WTC11 (cell line): ENCODE results near the gene IGLL1. TPM values are rescaled to one million over a fixed set of nuclear protein-coding genes. Genes with fewer than 3 reads are reported as not detected.

ENCODE experiments used
- ATAC-seq: fragments of 200-7000 bp; cut with Tn5 transposase; 2 replicates; pipeline ENCODE4 v1.10.0; 2021; ENCODE audit warnings: mild to moderate bottlenecking, moderate library complexity
- CTCF ChIA-PET: fragments of 300-600 bp; sonication (Branson Sonifier 250); formaldehyde crosslinking; loops from one replicate; lab custom pipeline; 2021; ENCODE audit warnings: antibody characterized with exemption; lab: Charles Lee
- POLR2A ChIA-PET: fragments of 350-600 bp; sonication (Branson Sonifier 250); formaldehyde crosslinking; loops from one replicate; lab custom pipeline; 2021; ENCODE audit warnings: antibody characterized with exemption; lab: Charles Lee
- DNase-seq: peaks from one replicate; pipeline ENCODE4 v3.0.0; 2021; ENCODE audit warnings: low spot score
- H3K27ac Mint-ChIP-seq: 2 replicates; pipeline ENCODE4 v1.8.0; 2021; ENCODE audit warnings: mixed read lengths
- H3K27me3 Mint-ChIP-seq: 2 replicates; pipeline ENCODE4 v1.8.0; 2021; ENCODE audit warnings: low read depth, mild to moderate bottlenecking, moderate library complexity, mixed read lengths
- H3K36me3 Mint-ChIP-seq: 2 replicates; pipeline ENCODE4 v1.8.0; 2021; ENCODE audit warnings: mixed read lengths
- H3K4me1 Mint-ChIP-seq: 2 replicates; pipeline ENCODE4 v1.8.0; 2022; ENCODE audit warnings: mixed read lengths
- H3K4me3 Mint-ChIP-seq: 2 replicates; pipeline ENCODE4 v1.8.0; 2021; ENCODE audit warnings: mild to moderate bottlenecking, moderate library complexity, mixed read lengths
- H3K9me3 Mint-ChIP-seq: 2 replicates; pipeline ENCODE4 v1.8.0; 2021; ENCODE audit warnings: mixed read lengths
- CBFB ChIP-seq: sonication (generic); formaldehyde crosslinking; IDR thresholded peaks from 2 replicates; pipeline ENCODE4 v1.8.1; 2022; ENCODE audit warnings: mild to moderate bottlenecking, low read depth, missing genetic modification reagents
- ETV6 ChIP-seq: sonication (generic); formaldehyde crosslinking; IDR thresholded peaks from 2 replicates; pipeline ENCODE4 v1.8.1; 2022; ENCODE audit warnings: mild to moderate bottlenecking, missing genetic modification reagents
- FOXK1 ChIP-seq: sonication (generic); formaldehyde crosslinking; IDR thresholded peaks from 2 replicates; pipeline ENCODE4 v1.8.0; 2022; ENCODE audit warnings: mild to moderate bottlenecking, moderate library complexity, missing genetic modification reagents
- GTF2I ChIP-seq: fragments of 250-450 bp; sonication (Bioruptor Pico); conservative IDR thresholded peaks from 2 replicates; pipeline ENCODE4 v1.4.0; 2021; ENCODE audit warnings: mild to moderate bottlenecking
- JUN ChIP-seq: sonication (generic); formaldehyde crosslinking; IDR thresholded peaks from 2 replicates; pipeline ENCODE4 v1.8.0; 2023; ENCODE audit warnings: mild to moderate bottlenecking, missing genetic modification reagents
- MXD4 ChIP-seq: fragments of 250-450 bp; sonication (Bioruptor Pico); IDR thresholded peaks from 2 replicates; pipeline ENCODE4 v1.8.0; 2021; ENCODE audit warnings: mild to moderate bottlenecking, moderate library complexity, borderline replicate concordance
- NFYB ChIP-seq: sonication (generic); formaldehyde crosslinking; conservative IDR thresholded peaks from 2 replicates; pipeline ENCODE4 v1.8.0; 2022; ENCODE audit warnings: low read depth, missing genetic modification reagents
- NR3C1 ChIP-seq: sonication (generic); formaldehyde crosslinking; conservative IDR thresholded peaks from 2 replicates; pipeline ENCODE4 v1.8.1; 2023; ENCODE audit warnings: low read depth, mild to moderate bottlenecking, missing genetic modification reagents
- OVOL2 ChIP-seq: fragments of 250-450 bp; sonication (Bioruptor Pico); IDR thresholded peaks from 2 replicates; pipeline ENCODE4 v1.9.0; 2021; ENCODE audit warnings: mild to moderate bottlenecking, borderline replicate concordance
- ZNF317 ChIP-seq: sonication (generic); formaldehyde crosslinking; IDR thresholded peaks from 2 replicates; pipeline ENCODE4 v1.8.1; 2023; ENCODE audit warnings: low read depth, mild to moderate bottlenecking, moderate library complexity, missing genetic modification reagents, borderline replicate concordance
- ZNF396 ChIP-seq: fragments of 250-450 bp; sonication (Bioruptor Pico); IDR thresholded peaks from 2 replicates; pipeline ENCODE4 v1.8.0; 2021; ENCODE audit warnings: mild to moderate bottlenecking, moderate library complexity, borderline replicate concordance
- total RNA-seq: library from RNA; stranded (reverse); gene quantifications from 3 replicates; pipeline ENCODE4 v1.2.3, GENCODE V29; 2021
- TF ChIP-seq, protein P1 (sequence below): sonication (generic); formaldehyde crosslinking; IDR thresholded peaks from 2 replicates; pipeline ENCODE4 v1.8.0; 2022; ENCODE audit warnings: mild to moderate bottlenecking, missing genetic modification reagents
- TF ChIP-seq, protein P2 (sequence below): sonication (generic); formaldehyde crosslinking; IDR thresholded peaks from 2 replicates; pipeline ENCODE4 v1.8.1; 2023; ENCODE audit warnings: mild to moderate bottlenecking, moderate library complexity, missing genetic modification reagents
- TF ChIP-seq, protein P3 (sequence below): sonication (generic); formaldehyde crosslinking; IDR thresholded peaks from 2 replicates; pipeline ENCODE4 v1.8.1; 2023; ENCODE audit warnings: mild to moderate bottlenecking, missing genetic modification reagents, moderate library complexity

Gene IGLL1
- total RNA-seq, 1 experiment from 2014 or later = not detected

DNA sequence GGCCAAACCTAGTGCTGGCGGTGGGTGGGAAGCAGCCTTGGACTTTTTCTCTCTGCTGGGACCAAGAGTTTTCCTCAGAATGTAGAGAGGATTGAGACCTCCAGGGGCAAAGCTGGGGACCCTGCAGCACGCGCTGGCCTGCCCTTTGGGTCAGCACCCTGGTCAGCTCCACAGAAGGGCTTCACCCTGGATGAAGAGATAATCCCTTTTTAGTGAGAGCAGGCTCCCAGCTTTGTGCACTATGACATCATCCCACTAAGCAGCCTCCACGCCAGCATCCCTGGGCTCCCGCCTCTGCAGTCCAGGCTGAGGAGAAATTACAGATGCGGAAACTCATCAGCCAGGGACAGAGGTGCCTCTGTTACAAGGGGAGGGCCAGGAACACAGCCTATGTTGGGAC lies 28.5 kb upstream of the IGLL1 start:
- Mint-ChIP-seq H3K36me3 (no peaks in the 10 kb centered on the region), H3K4me3 (no peak overlapping the region), H3K4me1 (no peaks in the 10 kb centered on the region), H3K9me3 (no peaks in the 10 kb centered on the region), H3K27me3 (peaks cover 12% of the 10 kb centered on the region; the same call in 1 of the 2 replicates), H3K27ac (no peak overlapping the region)
- CTCF ChIA-PET = interaction anchor here (1.0 to 4.9 kb wide), 2 partner anchors 17 to 241 kb away, joined by 6 to 22 read pairs; no protein-coding TSS in a partner anchor
- TF ChIP-seq ZNF317 (CRISPR knock-in tag) (no peak), ZNF396 (no peak)
- TF ChIP-seq, protein P1, sequence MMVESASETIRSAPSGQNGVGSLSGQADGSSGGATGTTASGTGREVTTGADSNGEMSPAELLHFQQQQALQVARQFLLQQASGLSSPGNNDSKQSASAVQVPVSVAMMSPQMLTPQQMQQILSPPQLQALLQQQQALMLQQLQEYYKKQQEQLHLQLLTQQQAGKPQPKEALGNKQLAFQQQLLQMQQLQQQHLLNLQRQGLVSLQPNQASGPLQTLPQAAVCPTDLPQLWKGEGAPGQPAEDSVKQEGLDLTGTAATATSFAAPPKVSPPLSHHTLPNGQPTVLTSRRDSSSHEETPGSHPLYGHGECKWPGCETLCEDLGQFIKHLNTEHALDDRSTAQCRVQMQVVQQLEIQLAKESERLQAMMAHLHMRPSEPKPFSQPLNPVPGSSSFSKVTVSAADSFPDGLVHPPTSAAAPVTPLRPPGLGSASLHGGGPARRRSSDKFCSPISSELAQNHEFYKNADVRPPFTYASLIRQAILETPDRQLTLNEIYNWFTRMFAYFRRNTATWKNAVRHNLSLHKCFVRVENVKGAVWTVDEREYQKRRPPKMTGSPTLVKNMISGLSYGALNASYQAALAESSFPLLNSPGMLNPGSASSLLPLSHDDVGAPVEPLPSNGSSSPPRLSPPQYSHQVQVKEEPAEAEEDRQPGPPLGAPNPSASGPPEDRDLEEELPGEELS (CRISPR knock-in tag) = peak; percentile 31; the same call in 1 of the 2 replicates
- POLR2A ChIA-PET = no interaction called here
- DNase-seq (peak; percentile 69), ATAC-seq (peak; percentile 79)

DNA sequence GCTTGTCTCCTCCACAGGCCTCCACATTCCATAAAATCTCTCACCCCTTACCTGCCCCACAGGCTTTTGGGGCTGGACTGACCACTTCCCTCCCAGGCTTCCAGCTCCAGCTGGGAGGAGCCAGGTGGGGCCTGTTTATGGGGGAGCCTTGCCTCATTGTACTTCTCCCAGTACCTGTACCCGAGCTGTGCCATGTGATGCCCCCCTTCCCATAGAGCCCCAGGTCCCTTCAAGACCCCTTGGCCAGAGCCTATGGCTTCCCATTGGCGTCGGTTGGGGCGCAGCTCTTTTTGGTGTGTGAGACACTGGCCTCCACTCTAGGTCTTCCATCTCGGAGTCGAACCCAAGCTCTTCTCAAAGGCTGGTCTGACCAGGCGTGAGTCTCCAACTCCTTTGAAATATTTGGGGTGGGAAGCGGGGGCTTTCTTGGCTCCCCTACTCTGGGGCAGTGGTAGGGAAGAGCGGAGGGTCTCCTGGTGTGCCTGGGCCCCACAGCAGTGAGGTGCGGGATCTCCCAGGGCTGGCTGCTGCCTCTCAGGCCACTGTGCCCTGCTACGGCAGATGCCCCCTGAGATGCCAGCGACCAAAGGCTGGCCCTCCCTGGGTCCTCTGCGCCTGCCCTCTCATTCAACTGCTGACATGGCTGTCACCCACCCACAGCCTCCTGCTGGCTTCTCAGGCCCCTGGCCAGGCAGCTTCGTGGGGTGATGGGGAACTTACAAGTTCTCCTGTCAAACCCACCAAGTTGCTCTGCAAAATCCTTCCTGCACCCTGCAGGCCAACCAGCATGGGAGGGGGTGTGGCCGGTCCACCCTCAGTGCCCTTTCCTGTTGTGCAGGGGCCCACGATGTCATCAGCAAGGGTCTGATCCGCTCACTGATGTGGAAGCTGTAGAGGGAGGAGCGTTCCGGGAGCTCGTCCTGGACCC lies 26.4 kb upstream of the IGLL1 start:
- Mint-ChIP-seq H3K4me3 (no peak overlapping the region), H3K9me3 (no peaks in the 10 kb centered on the region), H3K27ac (no peak overlapping the region), H3K27me3 (peaks cover 9% of the 10 kb centered on the region; the same call in 1 of the 2 replicates), H3K36me3 (no peaks in the 10 kb centered on the region), H3K4me1 (no peaks in the 10 kb centered on the region)
- TF ChIP-seq, protein P2, sequence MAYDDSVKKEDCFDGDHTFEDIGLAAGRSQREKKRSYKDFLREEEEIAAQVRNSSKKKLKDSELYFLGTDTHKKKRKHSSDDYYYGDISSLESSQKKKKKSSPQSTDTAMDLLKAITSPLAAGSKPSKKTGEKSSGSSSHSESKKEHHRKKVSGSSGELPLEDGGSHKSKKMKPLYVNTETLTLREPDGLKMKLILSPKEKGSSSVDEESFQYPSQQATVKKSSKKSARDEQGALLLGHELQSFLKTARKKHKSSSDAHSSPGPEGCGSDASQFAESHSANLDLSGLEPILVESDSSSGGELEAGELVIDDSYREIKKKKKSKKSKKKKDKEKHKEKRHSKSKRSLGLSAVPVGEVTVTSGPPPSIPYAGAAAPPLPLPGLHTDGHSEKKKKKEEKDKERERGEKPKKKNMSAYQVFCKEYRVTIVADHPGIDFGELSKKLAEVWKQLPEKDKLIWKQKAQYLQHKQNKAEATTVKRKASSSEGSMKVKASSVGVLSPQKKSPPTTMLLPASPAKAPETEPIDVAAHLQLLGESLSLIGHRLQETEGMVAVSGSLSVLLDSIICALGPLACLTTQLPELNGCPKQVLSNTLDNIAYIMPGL (CRISPR knock-in tag) = no peak
- TF ChIP-seq OVOL2 (CRISPR knock-in tag) = no peak
- TF ChIP-seq CBFB (CRISPR knock-in tag) = no peak
- TF ChIP-seq MXD4 (CRISPR knock-in tag) = no peak
- no peak for TF ChIP-seq JUN
- CTCF ChIA-PET = interaction anchor here (1.0 to 4.9 kb wide), 3 partner anchors 15 to 536 kb away, joined by 3 to 22 read pairs (median 4); partner anchors contain the start of genes GNAZ and SLC2A11
- DNase-seq = no peak
- POLR2A ChIA-PET = interaction anchor here (0.6 kb wide), 1 partner anchor 9 kb away, joined by 4 read pairs; no protein-coding TSS in a partner anchor
- ATAC-seq = no peak

DNA sequence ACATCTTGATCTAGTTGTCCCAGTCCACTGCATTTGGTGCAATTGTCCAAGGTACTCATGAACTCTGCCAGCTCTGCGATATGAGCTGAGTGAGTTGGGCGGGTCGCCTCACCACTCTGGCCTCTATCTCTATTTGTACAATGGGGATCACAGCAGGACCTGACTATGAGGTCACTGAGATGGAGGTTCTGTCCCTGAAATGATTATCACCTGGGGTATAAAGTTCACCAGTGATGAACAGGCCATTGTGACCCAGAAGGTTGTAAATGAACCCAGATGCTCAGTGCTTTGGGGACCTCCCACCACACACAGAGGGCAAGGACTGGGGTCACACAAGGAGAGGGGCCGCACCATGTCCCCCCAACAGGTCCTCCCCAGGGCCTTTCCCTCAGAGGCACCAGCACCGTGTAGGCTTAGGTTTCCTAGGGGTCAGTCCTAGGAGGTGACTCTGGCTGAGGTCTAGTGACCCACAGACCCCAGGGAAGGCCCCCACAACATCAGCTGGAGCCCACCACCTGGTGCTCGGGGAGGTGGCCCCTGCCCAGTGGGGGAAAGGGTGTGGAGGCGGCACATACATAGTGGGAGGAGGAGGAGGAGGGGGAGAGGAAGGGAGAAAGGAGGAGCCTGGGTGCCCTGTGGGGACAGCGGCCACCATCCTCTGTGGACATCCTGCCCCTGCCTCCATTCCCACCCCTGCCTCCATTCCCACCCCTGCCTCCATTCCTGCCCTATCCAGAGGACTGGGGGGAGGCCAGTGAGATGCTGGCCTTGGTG lies 25.0 kb upstream of the IGLL1 start:
- no peaks in the 10 kb centered on the region for H3K4me1 Mint-ChIP-seq
- H3K36me3 Mint-ChIP-seq = no peaks in the 10 kb centered on the region
- H3K9me3 Mint-ChIP-seq = no peaks in the 10 kb centered on the region
- peaks cover 7% of the 10 kb centered on the region; the same call in 1 of the 2 replicates for H3K27me3 Mint-ChIP-seq
- TF ChIP-seq, protein P3, sequence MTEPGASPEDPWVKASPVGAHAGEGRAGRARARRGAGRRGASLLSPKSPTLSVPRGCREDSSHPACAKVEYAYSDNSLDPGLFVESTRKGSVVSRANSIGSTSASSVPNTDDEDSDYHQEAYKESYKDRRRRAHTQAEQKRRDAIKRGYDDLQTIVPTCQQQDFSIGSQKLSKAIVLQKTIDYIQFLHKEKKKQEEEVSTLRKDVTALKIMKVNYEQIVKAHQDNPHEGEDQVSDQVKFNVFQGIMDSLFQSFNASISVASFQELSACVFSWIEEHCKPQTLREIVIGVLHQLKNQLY (CRISPR knock-in tag) = no peak
- no peak for TF ChIP-seq NFYB
- no peak for TF ChIP-seq NR3C1
- TF ChIP-seq GTF2I (CRISPR knock-in tag) = no peak
- TF ChIP-seq ETV6 (CRISPR knock-in tag) = no peak
- TF ChIP-seq FOXK1 (CRISPR knock-in tag) = no peak
- H3K4me3 Mint-ChIP-seq = no peak overlapping the region
- POLR2A ChIA-PET = no interaction called here
- no peak overlapping the region for H3K27ac Mint-ChIP-seq
- ATAC-seq (no peak), DNase-seq (no peak)
- CTCF ChIA-PET = interaction anchor here (0.6 to 4.9 kb wide), 4 partner anchors 14 to 805 kb away, joined by 3 to 22 read pairs (median 4); partner anchors contain the start of gene SLC2A11
